ENCODE results near the gene RIT2. TPM values are rescaled to one million over a fixed set of nuclear protein-coding genes. Genes with fewer than 3 reads are reported as not detected.

The RIT2 gene
- total RNA-seq, 1 donor from 2014 or later: not detected

DNA sequence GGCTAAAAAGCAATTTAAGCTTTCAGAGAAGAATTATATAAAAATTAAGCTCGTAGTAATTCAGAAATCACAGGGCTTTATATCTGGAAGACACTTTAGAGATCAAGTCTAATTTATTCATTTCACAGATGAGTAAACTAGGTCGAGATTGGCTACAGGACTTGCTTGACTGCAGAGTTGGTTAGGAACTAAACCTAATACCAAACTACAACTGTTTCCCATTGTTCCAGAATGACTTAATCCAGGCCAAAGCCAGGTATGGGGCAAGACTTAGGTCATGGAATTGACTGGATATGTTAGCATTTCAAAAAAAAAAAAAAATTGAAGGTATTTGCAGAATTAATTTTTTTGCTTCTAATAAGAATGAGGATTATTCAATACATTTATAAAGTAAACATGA, 146.1 kb downstream of the RIT2 start:
- Mint-ChIP-seq H3K4me3 (ENCODE audit: unreplicated experiment) (no peak overlapping the region), H3K27me3 (ENCODE audit: unreplicated experiment) (no peaks in the 10 kb centered on the region), H3K4me1 (ENCODE audit: unreplicated experiment) (no peaks in the 10 kb centered on the region), H3K36me3 (ENCODE audit: low read depth, unreplicated experiment) (no peaks in the 10 kb centered on the region), H3K9me3 (ENCODE audit: unreplicated experiment) (no peaks in the 10 kb centered on the region), H3K27ac (ENCODE audit: unreplicated experiment) (no peak overlapping the region)
- no peak for DNase-seq (ENCODE audit: low spot score)
- TF ChIP-seq, protein P1, sequence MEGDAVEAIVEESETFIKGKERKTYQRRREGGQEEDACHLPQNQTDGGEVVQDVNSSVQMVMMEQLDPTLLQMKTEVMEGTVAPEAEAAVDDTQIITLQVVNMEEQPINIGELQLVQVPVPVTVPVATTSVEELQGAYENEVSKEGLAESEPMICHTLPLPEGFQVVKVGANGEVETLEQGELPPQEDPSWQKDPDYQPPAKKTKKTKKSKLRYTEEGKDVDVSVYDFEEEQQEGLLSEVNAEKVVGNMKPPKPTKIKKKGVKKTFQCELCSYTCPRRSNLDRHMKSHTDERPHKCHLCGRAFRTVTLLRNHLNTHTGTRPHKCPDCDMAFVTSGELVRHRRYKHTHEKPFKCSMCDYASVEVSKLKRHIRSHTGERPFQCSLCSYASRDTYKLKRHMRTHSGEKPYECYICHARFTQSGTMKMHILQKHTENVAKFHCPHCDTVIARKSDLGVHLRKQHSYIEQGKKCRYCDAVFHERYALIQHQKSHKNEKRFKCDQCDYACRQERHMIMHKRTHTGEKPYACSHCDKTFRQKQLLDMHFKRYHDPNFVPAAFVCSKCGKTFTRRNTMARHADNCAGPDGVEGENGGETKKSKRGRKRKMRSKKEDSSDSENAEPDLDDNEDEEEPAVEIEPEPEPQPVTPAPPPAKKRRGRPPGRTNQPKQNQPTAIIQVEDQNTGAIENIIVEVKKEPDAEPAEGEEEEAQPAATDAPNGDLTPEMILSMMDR (IDR thresholded peaks at IDR 0.05; ENCODE audit: unreplicated experiment): no peak

DNA sequence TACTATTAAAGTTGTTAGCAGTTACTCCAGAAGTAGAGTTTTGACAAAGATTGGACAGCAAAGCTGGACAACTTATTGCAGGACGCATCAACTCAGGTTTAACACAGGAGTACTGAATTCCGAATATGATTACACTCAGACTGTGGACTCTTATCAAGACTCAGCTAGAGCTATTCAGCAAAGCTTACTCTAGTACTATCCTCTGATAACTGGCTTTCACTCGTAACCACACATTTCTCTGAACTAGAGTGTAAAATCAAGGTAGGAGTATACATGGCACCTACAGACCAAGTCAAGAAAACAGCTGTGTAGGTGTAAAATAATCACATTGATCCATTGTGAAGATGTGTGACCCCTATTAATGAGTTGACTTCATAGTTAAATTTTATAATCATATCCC, 154.2 kb downstream of the RIT2 start:
- Mint-ChIP-seq H3K4me1 (ENCODE audit: unreplicated experiment) (no peaks in the 10 kb centered on the region), H3K9me3 (ENCODE audit: unreplicated experiment) (no peaks in the 10 kb centered on the region), H3K27me3 (ENCODE audit: unreplicated experiment) (peaks cover 1% of the 10 kb centered on the region), H3K4me3 (ENCODE audit: unreplicated experiment) (no peak overlapping the region), H3K27ac (ENCODE audit: unreplicated experiment) (no peak overlapping the region), H3K36me3 (ENCODE audit: low read depth, unreplicated experiment) (no peaks in the 10 kb centered on the region)
- no peak for DNase-seq (ENCODE audit: low spot score)
- TF ChIP-seq, protein P1 (IDR thresholded peaks at IDR 0.05; ENCODE audit: unreplicated experiment): no peak

DNA sequence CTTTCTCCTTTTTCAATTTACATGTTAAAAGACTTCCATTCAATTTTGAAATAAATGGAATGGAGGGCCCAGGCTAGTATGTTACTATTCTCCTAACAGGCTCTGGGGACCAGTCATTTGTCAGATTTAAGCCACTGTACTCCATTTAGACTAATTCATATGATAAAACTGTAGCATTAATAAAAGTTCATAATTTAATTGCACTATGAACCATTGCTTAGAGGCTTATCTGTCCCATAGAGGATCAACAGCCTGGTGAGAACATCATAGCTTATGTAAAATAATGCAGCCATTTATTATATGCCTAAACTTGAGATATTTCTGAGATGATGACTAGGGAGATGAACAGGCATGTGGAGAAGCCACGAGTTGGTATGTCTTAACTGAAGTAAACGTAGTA, 156.0 kb downstream of the RIT2 start:
- Mint-ChIP-seq H3K4me1 (ENCODE audit: unreplicated experiment) (no peaks in the 10 kb centered on the region), H3K9me3 (ENCODE audit: unreplicated experiment) (no peaks in the 10 kb centered on the region), H3K4me3 (ENCODE audit: unreplicated experiment) (no peak overlapping the region), H3K36me3 (ENCODE audit: low read depth, unreplicated experiment) (no peaks in the 10 kb centered on the region), H3K27ac (ENCODE audit: unreplicated experiment) (no peak overlapping the region), H3K27me3 (ENCODE audit: unreplicated experiment) (peaks cover 1% of the 10 kb centered on the region)
- no peak for DNase-seq (ENCODE audit: low spot score)
- TF ChIP-seq, protein P1 (IDR thresholded peaks at IDR 0.05; ENCODE audit: unreplicated experiment): no peak

DNA sequence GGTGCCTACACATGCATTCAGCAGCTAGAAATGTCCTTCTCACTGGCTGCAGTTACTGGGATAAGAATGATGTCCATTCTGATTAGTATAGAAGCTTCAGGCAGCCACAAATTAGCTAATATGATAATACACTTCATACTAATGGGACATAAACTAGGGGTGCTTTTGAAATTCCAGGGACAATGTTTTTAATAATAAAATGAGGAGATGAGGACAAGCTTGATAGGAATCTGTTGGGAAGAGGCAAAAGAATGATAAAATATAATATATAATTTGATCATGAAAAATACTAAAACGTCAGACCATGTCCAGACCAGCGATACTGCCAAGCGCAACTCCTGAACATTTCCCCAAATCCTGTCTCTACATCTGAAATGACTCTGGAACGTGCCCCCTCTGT, 157.1 kb downstream of the RIT2 start:
- DNase-seq (ENCODE audit: low spot score): no peak
- H3K4me3 Mint-ChIP-seq (ENCODE audit: unreplicated experiment): no peak overlapping the region
- peaks cover 1% of the 10 kb centered on the region for H3K27me3 Mint-ChIP-seq (ENCODE audit: unreplicated experiment)
- TF ChIP-seq, protein P1 (IDR thresholded peaks at IDR 0.05; ENCODE audit: unreplicated experiment): no peak
- no peaks in the 10 kb centered on the region for H3K4me1 Mint-ChIP-seq (ENCODE audit: unreplicated experiment)
- no peaks in the 10 kb centered on the region for H3K36me3 Mint-ChIP-seq (ENCODE audit: low read depth, unreplicated experiment)
- H3K27ac Mint-ChIP-seq (ENCODE audit: unreplicated experiment): no peak overlapping the region
- no peaks in the 10 kb centered on the region for H3K9me3 Mint-ChIP-seq (ENCODE audit: unreplicated experiment)

DNA sequence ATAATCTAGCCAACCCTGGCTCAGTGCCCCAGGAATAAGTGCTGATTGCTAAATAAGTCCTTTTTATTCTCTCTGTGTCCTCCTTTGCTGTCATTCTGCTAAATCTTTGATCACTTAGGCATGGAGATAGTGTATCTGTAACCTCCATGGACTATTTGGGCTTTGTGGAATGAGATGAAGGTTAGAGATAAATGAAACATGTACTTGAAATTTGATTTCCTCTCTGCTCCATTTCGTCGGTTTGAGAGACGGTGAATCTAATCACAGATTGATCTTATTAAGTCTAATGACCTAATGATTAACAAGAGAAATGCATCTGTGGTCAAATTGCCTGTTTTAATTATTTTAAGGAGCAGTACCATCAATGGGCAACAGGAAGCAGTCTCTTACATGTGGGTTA, 159.2 kb downstream of the RIT2 start:
- Mint-ChIP-seq H3K36me3 (ENCODE audit: low read depth, unreplicated experiment) (no peaks in the 10 kb centered on the region), H3K27ac (ENCODE audit: unreplicated experiment) (no peak overlapping the region), H3K4me1 (ENCODE audit: unreplicated experiment) (no peaks in the 10 kb centered on the region), H3K27me3 (ENCODE audit: unreplicated experiment) (peaks cover 1% of the 10 kb centered on the region), H3K9me3 (ENCODE audit: unreplicated experiment) (no peaks in the 10 kb centered on the region), H3K4me3 (ENCODE audit: unreplicated experiment) (no peak overlapping the region)
- TF ChIP-seq, protein P1 (IDR thresholded peaks at IDR 0.05; ENCODE audit: unreplicated experiment): no peak
- DNase-seq (ENCODE audit: low spot score): no peak
